Endothelial cell of umbilical vein (primary cell): ENCODE data around the gene NKD2. TPM values are rescaled to one million over a fixed set of nuclear protein-coding genes. Genes with fewer than 3 reads are reported as not detected.

Experiments
- BruUV-seq: library from RNA; stranded (reverse); fragments of 400-500 nt; replicated peaks from 2 replicates; lab custom pipeline; 2021; lab: Mats Ljungman, UMichigan
- CTCF ChIA-PET: fragments of 300-600, 350-600 bp; sonication (Branson Sonifier 250); formaldehyde crosslinking; loops from one replicate; lab custom pipeline; 2021; ENCODE audit warnings: antibody characterized with exemption, inconsistent platforms; lab: Charles Lee
- POLR2A ChIA-PET: fragments of 300-600, 350-600 bp; sonication (Branson Sonifier 250); formaldehyde crosslinking; loops from one replicate; lab custom pipeline; 2021; ENCODE audit warnings: antibody characterized with exemption, inconsistent platforms; lab: Charles Lee
- DNase-seq: peaks from one replicate; pipeline ENCODE4 v3.0.0-alpha.2; 2011; ENCODE audit warnings: low read depth, low spot score
- FAIRE-seq: peaks from 2 replicates; lab custom pipeline; 2011; peaks lifted over from hg19 to GRCh38; lab: Jason Lieb, UNC
- H2AFZ ChIP-seq: 2 replicates; pipeline ENCODE4 v1.6.0; 2012; ENCODE audit warnings: low read depth, low read length, control low read depth, inconsistent platforms
- H3K27ac ChIP-seq: 2 replicates; pipeline ENCODE4 v1.5.1; 2011; ENCODE audit warnings: low read depth, mild to moderate bottlenecking, control low read depth, low read length, moderate library complexity; ENCODE audit not compliant: insufficient read depth
- H3K27me3 ChIP-seq, 2 experiments: 2 replicates each; pipeline versions ENCODE4 v1.6.0 to v1.6.1; 2011; ENCODE audit warnings: low read length in 2 of 2, mixed read lengths in 1 of 2; ENCODE audit not compliant: control insufficient read depth in 2 of 2, insufficient read depth in 2 of 2
- H3K36me3 ChIP-seq, 2 experiments: 2 replicates in 1 of 2; 3 replicates in 1 of 2; pipeline ENCODE4 v1.5.1; 2011; ENCODE audit warnings: low read length in 2 of 2, mild to moderate bottlenecking in 1 of 2, moderate library complexity in 1 of 2; ENCODE audit not compliant: control insufficient read depth in 2 of 2, insufficient read depth in 2 of 2; ENCODE audit errors: extremely low read depth in 1 of 2
- H3K4me1 ChIP-seq: 3 replicates; pipeline ENCODE4 v1.5.1; 2011; ENCODE audit warnings: mild to moderate bottlenecking, low read length; ENCODE audit not compliant: control insufficient read depth, insufficient read depth; ENCODE audit errors: extremely low read depth
- H3K4me2 ChIP-seq: 2 replicates; pipeline ENCODE4 v1.6.1; 2011; ENCODE audit warnings: low read length, control low read depth, mixed read lengths; ENCODE audit not compliant: insufficient read depth
- H3K4me3 ChIP-seq, 3 experiments: fragments of 200-600 bp in 1 of 3; sonication (generic), shearing (Covaris generic) in 1 of 3; replicated peaks in 1 of 3; 2 replicates each; pipeline ENCODE4 v1.5.1; 2011 to 2016; ENCODE audit warnings: control low read depth in 3 of 3, low read length in 3 of 3, mild to moderate bottlenecking in 2 of 3, inconsistent platforms in 1 of 3, low read depth in 1 of 3, moderate library complexity in 1 of 3; ENCODE audit not compliant: insufficient read depth in 1 of 3
- H3K79me2 ChIP-seq: 2 replicates; pipeline ENCODE4 v1.6.0; 2012; ENCODE audit warnings: low read length, inconsistent platforms; ENCODE audit not compliant: control insufficient read depth, insufficient read depth
- H3K9ac ChIP-seq: replicated peaks from 2 replicates; pipeline ENCODE3; 2011; ENCODE audit warnings: low read length, control low read depth; ENCODE audit not compliant: insufficient read depth; ENCODE audit errors: extremely low read depth
- H3K9me1 ChIP-seq: replicated peaks from 3 replicates; pipeline ENCODE4 v1.6.0; 2011; ENCODE audit warnings: mild to moderate bottlenecking, low read length; ENCODE audit not compliant: control insufficient read depth, insufficient read depth; ENCODE audit errors: extremely low read depth
- H3K9me3 ChIP-seq: replicated peaks from 2 replicates; pipeline ENCODE4 v1.5.1; 2012; ENCODE audit warnings: low read length, inconsistent platforms; ENCODE audit not compliant: control insufficient read depth, insufficient read depth
- H4K20me1 ChIP-seq: replicated peaks from 2 replicates; pipeline ENCODE3; 2011; ENCODE audit warnings: mild to moderate bottlenecking, low read length; ENCODE audit not compliant: control insufficient read depth, insufficient read depth; ENCODE audit errors: extremely low read depth
- CTCF ChIP-seq, 2 donors: IDR thresholded peaks; 1 replicate in 1 of 2; 2 replicates in 1 of 2; pipeline ENCODE4 v1.5.1; 2011; ENCODE audit warnings: low read length in 2 of 2, mild to moderate bottlenecking in 2 of 2, moderate library complexity in 2 of 2, control low read depth in 1 of 2, inconsistent platforms in 1 of 2, low read depth in 1 of 2; ENCODE audit not compliant: insufficient read depth in 1 of 2; ENCODE audit errors: extremely low read depth in 1 of 2
- FOS ChIP-seq: IDR thresholded peaks from 2 replicates; pipeline ENCODE4 v1.6.1; 2011; ENCODE audit warnings: mild to moderate bottlenecking, low read length, moderate library complexity, borderline replicate concordance; ENCODE audit not compliant: insufficient read depth
- GATA2 ChIP-seq: IDR thresholded peaks from 2 replicates; pipeline ENCODE4 v1.7.0; 2011; ENCODE audit warnings: low read depth, mild to moderate bottlenecking, moderate library complexity, mixed read lengths, low read length; ENCODE audit not compliant: insufficient read length, insufficient read depth
- JUN ChIP-seq: IDR thresholded peaks from 2 replicates; pipeline ENCODE4 v1.6.1; 2011; ENCODE audit warnings: borderline replicate concordance, low read depth; ENCODE audit not compliant: insufficient read length, insufficient read depth
- MAX ChIP-seq: IDR thresholded peaks from 2 replicates; pipeline ENCODE4 v1.6.1; 2011; ENCODE audit not compliant: insufficient read depth, insufficient read length
- MYC ChIP-seq: IDR thresholded peaks from one replicate; pipeline ENCODE4 v1.6.1; 2011; ENCODE audit warnings: mild to moderate bottlenecking, low read depth, low read length
- dilution Hi-C: fragments of 300-500 bp; cut with MboI; formaldehyde crosslinking; loops from one replicate; pipeline ENCODE4 v1.15.0; 2019; ENCODE audit warnings: low sequenced_read_pairs; ENCODE audit not compliant: extremely low pct_ligation_motif_present
- intact Hi-C: fragments of 100-400 bp; cut with micrococcal nuclease; formaldehyde crosslinking; loops from one replicate; pipeline ENCODE4 v1.10.0; 2022
- polyA plus RNA-seq, 4 experiments: library from polyadenylated mRNA; depleted of rRNA in 3 of 4; stranded (reverse) in 3 of 4; unstranded in 1 of 4; fragments of >200 nt; gene quantifications; 2 replicates each; pipeline versions ENCODE4 v1.2.1 to v1.2.3, GENCODE V29; 2011 to 2012; ENCODE audit warnings: missing spikeins in 1 of 4
- total RNA-seq: library from RNA; stranded (reverse); gene quantifications from 2 replicates; pipeline ENCODE4 v1.2.3, GENCODE V29; 2021

Gene NKD2
- total and polyA plus RNA-seq, 2 donors (not counting 3 experiments of a cell fraction or from before 2014, with no cell fraction given) = 0.08 TPM; not detected in 1

GRCh38 chr5:1052076-1052475 is 43.5 kb downstream of the NKD2 start:
- H3K9ac ChIP-seq = no peak overlapping the region
- H3K4me3 ChIP-seq = no peak overlapping the region
- H3K9me1 ChIP-seq = no peaks in the 10 kb centered on the region
- no peaks in the 10 kb centered on the region for H3K4me1 ChIP-seq
- no peaks in the 10 kb centered on the region for H3K79me2 ChIP-seq
- CTCF ChIA-PET = no interaction called here
- FAIRE-seq = no peak
- dilution Hi-C loops (no loop called here), intact Hi-C loops (no loop called here)
- peaks cover 2 to 15% of the 10 kb centered on the region in 2 experiments for H3K36me3 ChIP-seq
- H3K27ac ChIP-seq = no peak overlapping the region
- no peak overlapping the region for H3K4me2 ChIP-seq
- no peaks in the 10 kb centered on the region for H3K9me3 ChIP-seq
- POLR2A ChIA-PET = interaction anchor here (0.6 kb wide), 1 partner anchor 14 kb away, joined by 3 read pairs; no protein-coding TSS in a partner anchor
- no peak for DNase-seq
- H3K27me3 ChIP-seq = no peaks in the 10 kb centered on the region
- no peaks in the 10 kb centered on the region for H4K20me1 ChIP-seq
- no peak overlapping the region for H2AFZ ChIP-seq
- no peak for TF ChIP-seq CTCF (IDR thresholded peaks at IDR 0.05; ENCODE audit: extremely low read depth in 1 of 2, insufficient read depth in 1 of 2, low read depth in 1 of 2, low read length in 2 of 2)
- TF ChIP-seq GATA2 = no peak
- no peak for TF ChIP-seq FOS
- TF ChIP-seq MAX = no peak
- TF ChIP-seq JUN = no peak
- TF ChIP-seq MYC = no peak
- BruUV-seq = no TSS peak
